Measurements from ENCODE around the gene SLC49A3. TPM values are rescaled to one million over a fixed set of nuclear protein-coding genes. Genes with fewer than 3 reads are reported as not detected.

SLC49A3 gene
- total RNA-seq, 1 experiment from 2014 or later: not detected

GRCh38 chr4:666822-667544, 22.0 kb downstream of the SLC49A3 start:
- DNase-seq (ENCODE audit: low read depth): no peak

GRCh38 chr4:666436-666810, 22.5 kb downstream of the SLC49A3 start:
- DNase-seq (ENCODE audit: low read depth): no peak

- no peak for DNase-seq (ENCODE audit: low read depth)
These were observed 23.1 kb downstream of the SLC49A3 start for GRCh38 chr4:665751-666435.

GRCh38 chr4:665381-665750, 23.6 kb downstream of the SLC49A3 start:
- DNase-seq (ENCODE audit: low read depth): no peak

GRCh38 chr4:664713-665231, 24.2 kb downstream of the SLC49A3 start:
- DNase-seq (ENCODE audit: low read depth): no peak

GRCh38 chr4:663438-664428, 25.2 kb downstream of the SLC49A3 start:
- DNase-seq (ENCODE audit: low read depth): no peak

GRCh38 chr4:663046-663437, 25.9 kb downstream of the SLC49A3 start:
- no peak for DNase-seq (ENCODE audit: low read depth)

GRCh38 chr4:661881-662761, 26.8 kb downstream of the SLC49A3 start:
- DNase-seq (ENCODE audit: low read depth): no peak

- no peak for DNase-seq (ENCODE audit: low read depth)
These were observed 27.7 kb downstream of the SLC49A3 start for GRCh38 chr4:661231-661630.

- no peak for DNase-seq (ENCODE audit: low read depth)
These were observed 28.6 kb downstream of the SLC49A3 start for GRCh38 chr4:660401-660800.

GRCh38 chr4:659851-660250, 29.1 kb downstream of the SLC49A3 start:
- no peak for DNase-seq (ENCODE audit: low read depth)

- DNase-seq (ENCODE audit: low read depth): no peak
These were observed 30.0 kb downstream of the SLC49A3 start for GRCh38 chr4:658681-659667.

- no peak for DNase-seq (ENCODE audit: low read depth)
These were observed 30.9 kb downstream of the SLC49A3 start for GRCh38 chr4:657834-658667.

- no peak for DNase-seq (ENCODE audit: low read depth)
These were observed 31.6 kb downstream of the SLC49A3 start for GRCh38 chr4:657338-657833.

GRCh38 chr4:656436-657337, 32.3 kb downstream of the SLC49A3 start:
- no peak for DNase-seq (ENCODE audit: low read depth)

- DNase-seq (ENCODE audit: low read depth): no peak
These were observed 33.3 kb downstream of the SLC49A3 start for GRCh38 chr4:655464-656151.

GRCh38 chr4:654871-655463, 34.0 kb downstream of the SLC49A3 start:
- no peak for DNase-seq (ENCODE audit: low read depth)

Data from M059J (cell line).